Gastrocnemius medialis (tissue), 4 donors: ENCODE results near the gene NFATC4. TPM values are rescaled to one million over a fixed set of nuclear protein-coding genes. Genes with fewer than 3 reads are reported as not detected.

Experiments used
- ATAC-seq, 2 donors: fragments of 150-250 bp; one replicate each; pipeline ENCODE4 v1.9.1; 2016
- DNase-seq, 2 donors: peaks; one replicate each; pipeline ENCODE4 v3.0.0-alpha.2; 2019
- H3K27ac ChIP-seq, 4 donors: fragments of 200-600 bp; sonication (generic); 1 replicate in 1 of 4; 2 replicates in 3 of 4; pipeline ENCODE4 v1.5.1; 2016 to 2018; ENCODE audit warnings: mild to moderate bottlenecking in 2 of 4, moderate library complexity in 1 of 4
- H3K27me3 ChIP-seq, 3 donors: fragments of 200-600 bp; sonication (generic) in 2 of 3; 1 replicate in 1 of 3; 2 replicates in 2 of 3; pipeline versions ENCODE4 v1.5.1 to v1.6.0; 2016 to 2019; ENCODE audit warnings: mild to moderate bottlenecking in 1 of 3, moderate library complexity in 1 of 3
- H3K36me3 ChIP-seq, 2 donors: fragments of 200-600 bp; sonication (generic) in 1 of 2; one replicate each; pipeline ENCODE4 v1.5.1; 2017 to 2018
- H3K4me1 ChIP-seq, 2 donors: fragments of 200-600 bp; sonication (generic) in 1 of 2; one replicate each; pipeline ENCODE4 v1.5.1; 2016 to 2017; ENCODE audit warnings: mild to moderate bottlenecking in 2 of 2
- H3K4me3 ChIP-seq, 4 donors: fragments of 200-600 bp; sonication (generic) in 3 of 4; 1 replicate in 1 of 4; 2 replicates in 3 of 4; pipeline ENCODE4 v1.5.1; 2016 to 2019; ENCODE audit warnings: mild to moderate bottlenecking in 2 of 4
- H3K9me3 ChIP-seq, 3 donors: fragments of 200-600 bp; sonication (generic) in 2 of 3; 1 replicate in 1 of 3; 2 replicates in 2 of 3; pipeline ENCODE4 v1.5.1; 2016 to 2019
- CTCF ChIP-seq, 5 experiments: fragments of 450-650 bp in 3 of 5; fragments of 200-600 bp in 2 of 5; sonication (generic) in 2 of 5; IDR thresholded peaks in 4 of 5; conservative IDR thresholded peaks in 1 of 5; 1 replicate in 4 of 5; 2 replicates in 1 of 5; pipeline ENCODE4 v1.5.1; 2016 to 2019; ENCODE audit warnings: antibody characterized with exemption in 5 of 5, mild to moderate bottlenecking in 3 of 5, moderate library complexity in 3 of 5
- POLR2A ChIP-seq, 2 donors: fragments of 450-650 bp; IDR thresholded peaks; one replicate each; pipeline ENCODE4 v1.6.1; 2017; ENCODE audit warnings: antibody characterized with exemption in 2 of 2, mild to moderate bottlenecking in 2 of 2, moderate library complexity in 2 of 2
- in situ Hi-C, 4 donors: fragments of 200-750 bp; cut with MboI; loops; one replicate each; pipeline versions ENCODE4 v1.15.0 to v1.8.0; 2017; ENCODE audit warnings: low sequenced_read_pairs in 4 of 4
- intact Hi-C: fragments of 100-400 bp; cut with DNase I; formaldehyde crosslinking; loops from one replicate; pipeline ENCODE4 v1.15.1; 2023; ENCODE audit warnings: low total_unique reads
- total RNA-seq, 4 donors: library from RNA; depleted of rRNA; stranded (reverse); fragments of >200 nt; gene quantifications; one replicate each; pipeline versions ENCODE4 v1.1.0 to v1.2.3, GENCODE V29; 2016

The NFATC4 gene
- total RNA-seq, 4 donors from 2014 or later = 4.6 to 13.2 (median 7.5) TPM

- Histone ChIP-seq H3K4me3 (no peak overlapping the region), H3K27me3 (peaks cover 0 to 10% (median 0%) of the 10 kb centered on the region in 3 donors), H3K4me1 (peaks cover 12 to 27% of the 10 kb centered on the region in 2 donors), H3K27ac (peak overlapping the region in 1 of 4 donors; percentile 16), H3K9me3 (no peaks in the 10 kb centered on the region), H3K36me3 (no peaks in the 10 kb centered on the region)
- in situ Hi-C loops = no loop called here
- ATAC-seq (peak; percentile 36 to 40), DNase-seq (no peak)
- TF ChIP-seq CTCF (IDR thresholded peaks at IDR 0.05 in 4 of 5, conservative IDR thresholded peaks at IDR 0.05 in 1 of 5) (no peak), POLR2A (IDR thresholded peaks at IDR 0.05) (no peak)
- intact Hi-C loops = loop anchor here (5.0 kb wide), 1 partner anchor 36 kb away; the partner anchor contains the start of gene NFATC4
These were observed 35.5 kb downstream of the NFATC4 start for GRCh38 chr14:24403294-24403998.

- H3K9me3 ChIP-seq = no peaks in the 10 kb centered on the region
- H3K4me3 ChIP-seq = no peak overlapping the region
- no peak overlapping the region for H3K27ac ChIP-seq
- in situ Hi-C loops (no loop called here), intact Hi-C loops (loop anchor here (5.0 kb wide), 1 partner anchor 38 kb away; the partner anchor contains the start of gene NFATC4)
- DNase-seq (no peak), ATAC-seq (no peak)
- no peak for TF ChIP-seq POLR2A (IDR thresholded peaks at IDR 0.05)
- no peak for TF ChIP-seq CTCF (IDR thresholded peaks at IDR 0.05 in 4 of 5, conservative IDR thresholded peaks at IDR 0.05 in 1 of 5)
- peaks cover 9 to 21% of the 10 kb centered on the region in 2 donors for H3K4me1 ChIP-seq
- H3K27me3 ChIP-seq = no peaks in the 10 kb centered on the region
- no peaks in the 10 kb centered on the region for H3K36me3 ChIP-seq
These were observed 36.8 kb downstream of the NFATC4 start for GRCh38 chr14:24404814-24405213.

GRCh38 chr14:24406416-24406815 lies 38.4 kb downstream of the NFATC4 start:
- intact Hi-C loops (no loop called here), in situ Hi-C loops (no loop called here)
- Histone ChIP-seq H3K27ac (no peak overlapping the region), H3K36me3 (no peaks in the 10 kb centered on the region), H3K4me1 (peaks cover 9 to 18% of the 10 kb centered on the region in 2 donors), H3K27me3 (no peaks in the 10 kb centered on the region), H3K4me3 (no peak overlapping the region), H3K9me3 (no peaks in the 10 kb centered on the region)
- TF ChIP-seq POLR2A (IDR thresholded peaks at IDR 0.05) = no peak
- TF ChIP-seq CTCF (IDR thresholded peaks at IDR 0.05 in 4 of 5, conservative IDR thresholded peaks at IDR 0.05 in 1 of 5) = no peak
- DNase-seq = no peak
- no peak for ATAC-seq

GRCh38 chr14:24407608-24408325 lies 39.8 kb downstream of the NFATC4 start:
- H3K4me1 ChIP-seq = peaks cover 5 to 13% of the 10 kb centered on the region in 2 donors
- ATAC-seq (no peak), DNase-seq (no peak)
- no peak overlapping the region for H3K4me3 ChIP-seq
- intact Hi-C loops (no loop called here), in situ Hi-C loops (no loop called here)
- H3K27me3 ChIP-seq = no peaks in the 10 kb centered on the region
- no peaks in the 10 kb centered on the region for H3K9me3 ChIP-seq
- TF ChIP-seq POLR2A (IDR thresholded peaks at IDR 0.05) (no peak), CTCF (IDR thresholded peaks at IDR 0.05 in 4 of 5, conservative IDR thresholded peaks at IDR 0.05 in 1 of 5) (no peak)
- H3K36me3 ChIP-seq = no peaks in the 10 kb centered on the region
- H3K27ac ChIP-seq = no peak overlapping the region
